H9 (cell line): Measurements from ENCODE around the gene SPRR1A. TPM values are rescaled to one million over a fixed set of nuclear protein-coding genes. Genes with fewer than 3 reads are reported as not detected.

ENCODE experiments used
- DNase-seq: peaks from one replicate; pipeline ENCODE4 v3.0.0-alpha.2; 2017
- H2AFZ ChIP-seq: one replicate; pipeline ENCODE4 v1.6.1; 2013; ENCODE audit warnings: mild to moderate bottlenecking, low read length, control low read depth, moderate library complexity
- H2AK5ac ChIP-seq: 2 replicates; pipeline ENCODE4 v1.6.1; 2013; ENCODE audit warnings: low read length, control low read depth, mixed read lengths; ENCODE audit not compliant: insufficient read length
- H2BK120ac ChIP-seq: one replicate; pipeline ENCODE4 v1.6.1; 2013; ENCODE audit warnings: low read depth, mild to moderate bottlenecking, low read length, control low read depth, inconsistent platforms; ENCODE audit not compliant: poor library complexity, severe bottlenecking
- H2BK12ac ChIP-seq: 2 replicates; pipeline ENCODE4 v1.6.1; 2013; ENCODE audit warnings: low read length, control low read depth, mixed read lengths, low read depth; ENCODE audit not compliant: insufficient read length
- H2BK15ac ChIP-seq: 2 replicates; pipeline ENCODE4 v1.6.1; 2013; ENCODE audit warnings: low read depth, low read length, control low read depth
- H2BK20ac ChIP-seq: one replicate; pipeline ENCODE4 v1.6.1; 2013; ENCODE audit warnings: low read depth, mild to moderate bottlenecking, low read length, control low read depth, inconsistent platforms; ENCODE audit not compliant: poor library complexity, severe bottlenecking
- H2BK5ac ChIP-seq: 2 replicates; pipeline ENCODE4 v1.6.1; 2013; ENCODE audit warnings: low read length, control low read depth, mixed read lengths; ENCODE audit not compliant: insufficient read length
- H3K14ac ChIP-seq: 2 replicates; pipeline ENCODE4 v1.6.1; 2013; ENCODE audit warnings: low read length, control low read depth; ENCODE audit not compliant: insufficient read depth
- H3K18ac ChIP-seq: 2 replicates; pipeline ENCODE4 v1.6.1; 2013; ENCODE audit warnings: low read depth, mild to moderate bottlenecking, mixed read lengths, low read length, control low read depth; ENCODE audit not compliant: insufficient read length
- H3K23ac ChIP-seq: 2 replicates; pipeline ENCODE4 v1.6.1; 2013; ENCODE audit warnings: low read length, control low read depth, mixed read lengths, low read depth; ENCODE audit not compliant: insufficient read length
- H3K23me2 ChIP-seq: 2 replicates; pipeline ENCODE4 v1.6.1; 2013; ENCODE audit warnings: low read depth, mild to moderate bottlenecking, mixed read lengths, low read length, control low read depth; ENCODE audit not compliant: insufficient read length, poor library complexity, severe bottlenecking
- H3K27ac ChIP-seq: 2 replicates; pipeline ENCODE4 v1.5.1; 2013; ENCODE audit warnings: low read length, control low read depth, mixed read lengths, low read depth; ENCODE audit not compliant: insufficient read length
- H3K27me3 ChIP-seq: 2 replicates; pipeline ENCODE4 v1.6.1; 2013; ENCODE audit warnings: low read length, control low read depth, inconsistent platforms; ENCODE audit not compliant: insufficient read depth
- H3K4ac ChIP-seq: 2 replicates; pipeline ENCODE4 v1.6.1; 2013; ENCODE audit warnings: low read depth, mild to moderate bottlenecking, control low read depth, inconsistent platforms, low read length, moderate library complexity
- H3K4me1 ChIP-seq: 2 replicates; pipeline ENCODE4 v1.6.1; 2013; ENCODE audit warnings: low read length, control low read depth, inconsistent platforms; ENCODE audit not compliant: insufficient read depth
- H3K4me2 ChIP-seq: 2 replicates; pipeline ENCODE4 v1.6.1; 2013; ENCODE audit warnings: low read length, control low read depth, mixed read lengths; ENCODE audit not compliant: insufficient read length, insufficient read depth
- H3K56ac ChIP-seq: 2 replicates; pipeline ENCODE4 v1.6.1; 2013; ENCODE audit warnings: low read depth, mild to moderate bottlenecking, mixed read lengths, low read length, control low read depth; ENCODE audit not compliant: insufficient read length
- H3K79me1 ChIP-seq: 2 replicates; pipeline ENCODE4 v1.6.1; 2013; ENCODE audit warnings: low read depth, mild to moderate bottlenecking, moderate library complexity, low read length, control low read depth, inconsistent platforms; ENCODE audit not compliant: insufficient read depth, poor library complexity, severe bottlenecking
- H3K79me2 ChIP-seq: 2 replicates; pipeline ENCODE4 v1.6.1; 2013; ENCODE audit warnings: low read length, control low read depth, inconsistent platforms; ENCODE audit not compliant: insufficient read depth
- H3K9ac ChIP-seq: 2 replicates; pipeline ENCODE4 v1.6.1; 2013; ENCODE audit warnings: low read length, control low read depth, mixed read lengths; ENCODE audit not compliant: insufficient read length; ENCODE audit errors: extremely low read depth
- H3K9me3 ChIP-seq: one replicate; pipeline ENCODE4 v1.6.1; 2013; ENCODE audit warnings: low read depth, low read length, inconsistent platforms; ENCODE audit not compliant: control insufficient read depth
- H3T11ph ChIP-seq: one replicate; pipeline ENCODE4 v1.6.1; 2013; ENCODE audit warnings: mild to moderate bottlenecking, low read length, control low read depth, inconsistent platforms
- H4K20me1 ChIP-seq: one replicate; pipeline ENCODE4 v1.6.1; 2013; ENCODE audit not compliant: control insufficient read depth, insufficient read length, insufficient read depth
- H4K5ac ChIP-seq: 2 replicates; pipeline ENCODE4 v1.6.1; 2013; ENCODE audit warnings: low read depth, mild to moderate bottlenecking, mixed read lengths, low read length, control low read depth; ENCODE audit not compliant: insufficient read length
- H4K8ac ChIP-seq: replicated peaks from 2 replicates; pipeline ENCODE4 v1.6.1; 2013; ENCODE audit warnings: low read length, control low read depth, mixed read lengths, low read depth; ENCODE audit not compliant: insufficient read length
- H4K91ac ChIP-seq: 2 replicates; pipeline ENCODE4 v1.6.1; 2013; ENCODE audit warnings: low read depth, mild to moderate bottlenecking, moderate library complexity, mixed read lengths, low read length, control low read depth; ENCODE audit not compliant: insufficient read length
- H3K27ac Mint-ChIP-seq, 3 experiments: 2 replicates in 2 of 3; 3 replicates in 1 of 3; pipeline ENCODE4 v1.8.0; 2020 to 2021; ENCODE audit warnings: mixed read lengths in 3 of 3, mild to moderate bottlenecking in 1 of 3, moderate library complexity in 1 of 3
- H3K27me3 Mint-ChIP-seq: 2 replicates; pipeline ENCODE4 v1.8.0; 2021; ENCODE audit warnings: low read depth, mild to moderate bottlenecking, moderate library complexity, mixed read lengths
- H3K36me3 Mint-ChIP-seq, 3 experiments: 2 replicates in 2 of 3; 3 replicates in 1 of 3; pipeline ENCODE4 v1.8.0; 2020 to 2021; ENCODE audit warnings: low read depth in 3 of 3, mixed read lengths in 3 of 3; ENCODE audit not compliant: insufficient read depth in 1 of 3
- H3K4me1 Mint-ChIP-seq, 2 experiments: 2 replicates each; pipeline ENCODE4 v1.8.0; 2020; ENCODE audit warnings: mixed read lengths in 2 of 2
- H3K4me3 Mint-ChIP-seq, 2 experiments: 2 replicates in 1 of 2; 3 replicates in 1 of 2; pipeline ENCODE4 v1.8.0; 2020 to 2021; ENCODE audit warnings: mild to moderate bottlenecking in 2 of 2, mixed read lengths in 2 of 2, moderate library complexity in 1 of 2
- H3K9me3 Mint-ChIP-seq, 2 experiments: 2 replicates in 1 of 2; 3 replicates in 1 of 2; pipeline ENCODE4 v1.8.0; 2020; ENCODE audit warnings: mild to moderate bottlenecking in 2 of 2, mixed read lengths in 2 of 2, moderate library complexity in 1 of 2
- CTCF ChIP-seq: fragments of 200-600 bp; sonication (generic); conservative IDR thresholded peaks from 3 replicates; pipeline ENCODE4 v1.8.0; 2021; ENCODE audit warnings: antibody characterized with exemption, mild to moderate bottlenecking
- WGBS: extraction: QIAGEN DNeasy Blood & Tissue Kit; methylation state at CpG from one replicate; pipeline ENCODE4 v1.1.7; 2013; ENCODE audit warnings: missing lambda C conversion rate, low lambda C conversion rate, mixed read lengths; ENCODE audit not compliant: insufficient read length; ENCODE audit errors: extremely low coverage; 5-methylcytosine and 5-hydroxymethylcytosine counted together
- total RNA-seq: library from RNA; stranded (reverse); gene quantifications from 2 replicates; pipeline ENCODE4 v1.2.1, GENCODE V29; 2021

SPRR1A gene
- total RNA-seq, 1 experiment from 2014 or later: not detected

- Histone ChIP-seq H3K56ac (no peak overlapping the region), H3K14ac (no peak overlapping the region), H4K20me1 (no peaks in the 10 kb centered on the region), H3K23me2 (no peaks in the 10 kb centered on the region), H2AFZ (no peak overlapping the region), H4K8ac (no peak overlapping the region), H2AK5ac (no peak overlapping the region), H3K27ac (no peak overlapping the region), H3K9ac (no peak overlapping the region), H2BK120ac (no peak overlapping the region), H2BK12ac (no peak overlapping the region), H2BK5ac (no peak overlapping the region), H3K4me2 (no peak overlapping the region), H3K27me3 (no peaks in the 10 kb centered on the region), H3K9me3 (no peaks in the 10 kb centered on the region), H3K79me1 (no peaks in the 10 kb centered on the region), H3K79me2 (no peaks in the 10 kb centered on the region), H4K91ac (no peak overlapping the region), H3K23ac (no peak overlapping the region), H3T11ph (no peak overlapping the region), H3K18ac (no peak overlapping the region), H4K5ac (no peak overlapping the region), H2BK20ac (no peak overlapping the region), H2BK15ac (no peak overlapping the region), H3K4ac (no peak overlapping the region), H3K4me1 (no peaks in the 10 kb centered on the region)
- Mint-ChIP-seq H3K27me3 (peaks cover 44% of the 10 kb centered on the region), H3K4me3 (no peak overlapping the region), H3K4me1 (no peaks in the 10 kb centered on the region), H3K27ac (no peak overlapping the region), H3K9me3 (peaks cover 0 to 14% of the 10 kb centered on the region in 2 experiments; a peak in 3 of 5 replicates), H3K36me3 (no peaks in the 10 kb centered on the region; a peak in 1 of 7 replicates)
- DNase-seq: no peak
- TF ChIP-seq CTCF: no peak
- no CpG with 5 or more reads among the region's 4 CpGs for WGBS
Observed at GRCh38 chr1:152982076-152982475, 1.8 kb upstream of the SPRR1A start.
